Caco-2 (cell line): ENCODE data around the gene SP2. TPM values are rescaled to one million over a fixed set of nuclear protein-coding genes. Genes with fewer than 3 reads are reported as not detected.
A peak's percentile ranks its signal among the peaks of the same experiment; 100 is the strongest.

ENCODE experiments used
- BruUV-seq: library from RNA; stranded (reverse); fragments of 400-500 nt; replicated peaks from 2 replicates; lab custom pipeline; 2021; lab: Mats Ljungman, UMichigan
- CTCF ChIA-PET: fragments of 300-600 bp; sonication (Branson Sonifier 250); formaldehyde crosslinking; loops from one replicate; lab custom pipeline; 2022; ENCODE audit warnings: antibody characterized with exemption; lab: Charles Lee
- POLR2A ChIA-PET: fragments of 300-600 bp; sonication (Branson Sonifier 250); formaldehyde crosslinking; loops from one replicate; lab custom pipeline; 2022; ENCODE audit warnings: antibody characterized with exemption; lab: Charles Lee
- DNase-seq, 2 experiments: peaks; one replicate each; pipeline versions ENCODE4 v3.0.0 to v3.0.0-alpha.2; 2020 to 2022
- H3K27me3 ChIP-seq: replicated peaks from 2 replicates; pipeline ENCODE4 v1.6.0; 2011; ENCODE audit warnings: low read length; ENCODE audit not compliant: control insufficient read depth, insufficient read depth
- H3K36me3 ChIP-seq: 2 replicates; pipeline ENCODE4 v1.5.1; 2011; ENCODE audit warnings: low read length; ENCODE audit not compliant: control insufficient read depth, insufficient read depth
- H3K4me1 ChIP-seq: fragments of 250-450 bp; sonication (Bioruptor Pico); 2 replicates; pipeline ENCODE4 v1.5.1; 2020; ENCODE audit warnings: mild to moderate bottlenecking
- H3K4me3 ChIP-seq: 2 replicates; pipeline ENCODE4 v1.5.1; 2011; ENCODE audit warnings: low read depth, mild to moderate bottlenecking, control low read depth, low read length
- H3K9me3 ChIP-seq: fragments of 250-450 bp; sonication (Bioruptor Pico); 2 replicates; pipeline ENCODE4 v1.5.1; 2020; ENCODE audit warnings: mild to moderate bottlenecking, moderate library complexity
- H3K27ac Mint-ChIP-seq: one replicate; pipeline ENCODE4 v1.8.0; 2022; ENCODE audit warnings: mixed read lengths; ENCODE audit not compliant: unreplicated experiment
- H3K27me3 Mint-ChIP-seq: one replicate; pipeline ENCODE4 v1.8.0; 2022; ENCODE audit warnings: mixed read lengths; ENCODE audit not compliant: insufficient read depth, unreplicated experiment
- H3K36me3 Mint-ChIP-seq: one replicate; pipeline ENCODE4 v1.8.0; 2022; ENCODE audit warnings: mild to moderate bottlenecking, mixed read lengths; ENCODE audit not compliant: insufficient read depth, unreplicated experiment
- H3K4me1 Mint-ChIP-seq: one replicate; pipeline ENCODE4 v1.8.0; 2022; ENCODE audit warnings: low read depth, mixed read lengths; ENCODE audit not compliant: unreplicated experiment
- H3K4me3 Mint-ChIP-seq: one replicate; pipeline ENCODE4 v1.8.0; 2022; ENCODE audit warnings: mild to moderate bottlenecking, moderate library complexity, mixed read lengths; ENCODE audit not compliant: unreplicated experiment
- H3K9me3 Mint-ChIP-seq: one replicate; pipeline ENCODE4 v1.8.0; 2022; ENCODE audit warnings: mixed read lengths; ENCODE audit not compliant: unreplicated experiment
- intact Hi-C: fragments of 100-400 bp; cut with micrococcal nuclease; formaldehyde crosslinking; loops from one replicate; pipeline ENCODE4 v1.10.0; 2022; ENCODE audit not compliant: unreplicated experiment
- total RNA-seq: library from RNA; stranded (reverse); gene quantifications from 2 replicates; pipeline ENCODE4 v1.2.3, GENCODE V29; 2022
- TF ChIP-seq, protein P1 (sequence below), 2 experiments: fragments of 200-600 bp in 1 of 2; IDR thresholded peaks; 1 replicate in 1 of 2; 2 replicates in 1 of 2; pipeline versions ENCODE4 v1.5.1 to v1.8.0; 2011 to 2022; ENCODE audit warnings: antibody characterized with exemption in 1 of 2, control low read depth in 1 of 2, inconsistent platforms in 1 of 2, low read depth in 1 of 2, low read length in 1 of 2, mild to moderate bottlenecking in 1 of 2, moderate library complexity in 1 of 2; ENCODE audit not compliant: insufficient read depth in 1 of 2, severe bottlenecking in 1 of 2, unreplicated experiment in 1 of 2

SP2 gene
- total RNA-seq, 1 experiment from 2014 or later = 25.2 TPM

DNA sequence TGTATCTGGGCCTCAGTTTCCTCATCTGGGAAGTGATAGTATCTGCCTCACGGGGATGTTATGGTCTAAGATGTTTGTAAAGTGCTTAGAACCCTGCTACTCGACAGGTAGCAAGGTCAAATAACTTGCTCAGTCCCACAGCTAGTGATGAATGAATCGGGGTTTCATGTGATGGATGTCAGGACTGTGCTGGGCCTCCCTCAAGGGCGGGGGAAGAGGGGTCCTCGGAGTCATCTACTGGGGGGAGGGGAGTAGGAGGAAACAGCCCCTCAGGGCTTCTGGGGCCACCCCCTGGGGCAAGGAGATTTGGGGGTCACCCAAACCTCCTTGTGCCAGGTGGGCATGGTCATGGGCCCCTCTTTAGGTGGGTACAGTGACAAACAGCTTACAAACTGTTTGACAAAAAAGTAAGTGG, 46.1 kb downstream of the SP2 start:
- BruUV-seq = TSS peak; percentile 51
- Mint-ChIP-seq H3K4me1 (peaks cover 23% of the 10 kb centered on the region), H3K9me3 (no peaks in the 10 kb centered on the region), H3K36me3 (peaks cover 39% of the 10 kb centered on the region), H3K27me3 (no peaks in the 10 kb centered on the region), H3K4me3 (peak overlapping the region; percentile 82), H3K27ac (peak overlapping the region; percentile 75)
- TF ChIP-seq, protein P1, sequence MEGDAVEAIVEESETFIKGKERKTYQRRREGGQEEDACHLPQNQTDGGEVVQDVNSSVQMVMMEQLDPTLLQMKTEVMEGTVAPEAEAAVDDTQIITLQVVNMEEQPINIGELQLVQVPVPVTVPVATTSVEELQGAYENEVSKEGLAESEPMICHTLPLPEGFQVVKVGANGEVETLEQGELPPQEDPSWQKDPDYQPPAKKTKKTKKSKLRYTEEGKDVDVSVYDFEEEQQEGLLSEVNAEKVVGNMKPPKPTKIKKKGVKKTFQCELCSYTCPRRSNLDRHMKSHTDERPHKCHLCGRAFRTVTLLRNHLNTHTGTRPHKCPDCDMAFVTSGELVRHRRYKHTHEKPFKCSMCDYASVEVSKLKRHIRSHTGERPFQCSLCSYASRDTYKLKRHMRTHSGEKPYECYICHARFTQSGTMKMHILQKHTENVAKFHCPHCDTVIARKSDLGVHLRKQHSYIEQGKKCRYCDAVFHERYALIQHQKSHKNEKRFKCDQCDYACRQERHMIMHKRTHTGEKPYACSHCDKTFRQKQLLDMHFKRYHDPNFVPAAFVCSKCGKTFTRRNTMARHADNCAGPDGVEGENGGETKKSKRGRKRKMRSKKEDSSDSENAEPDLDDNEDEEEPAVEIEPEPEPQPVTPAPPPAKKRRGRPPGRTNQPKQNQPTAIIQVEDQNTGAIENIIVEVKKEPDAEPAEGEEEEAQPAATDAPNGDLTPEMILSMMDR (IDR thresholded peaks at IDR 0.05; ENCODE audit: insufficient read depth in 1 of 2, low read depth in 1 of 2, low read length in 1 of 2, severe bottlenecking in 1 of 2, unreplicated experiment in 1 of 2) = no peak
- peaks cover 17% of the 10 kb centered on the region; the same call in 1 of the 2 replicates for H3K4me1 ChIP-seq
- DNase-seq = peak; percentile 50 to 56
- intact Hi-C loops = no loop called here
- H3K27me3 ChIP-seq = no peaks in the 10 kb centered on the region
- CTCF ChIA-PET = interaction anchor here (0.7 to 7.0 kb wide), 25 partner anchors 8 to 659 kb away, joined by 3 to 219 read pairs (median 8); partner anchors contain the start of genes CDK5RAP3, PRR15L, SCRN2 and SP2
- H3K9me3 ChIP-seq = no peaks in the 10 kb centered on the region
- H3K36me3 ChIP-seq = peaks cover 9% of the 10 kb centered on the region
- POLR2A ChIA-PET = interaction anchor here (0.6 to 2.3 kb wide), 15 partner anchors 10 to 1718 kb away, joined by 3 to 70 read pairs (median 11); partner anchors contain the start of genes CDK5RAP3, LRRC46, MRPL10 and NFE2L1
- H3K4me3 ChIP-seq = peak overlapping the region; percentile 69

DNA sequence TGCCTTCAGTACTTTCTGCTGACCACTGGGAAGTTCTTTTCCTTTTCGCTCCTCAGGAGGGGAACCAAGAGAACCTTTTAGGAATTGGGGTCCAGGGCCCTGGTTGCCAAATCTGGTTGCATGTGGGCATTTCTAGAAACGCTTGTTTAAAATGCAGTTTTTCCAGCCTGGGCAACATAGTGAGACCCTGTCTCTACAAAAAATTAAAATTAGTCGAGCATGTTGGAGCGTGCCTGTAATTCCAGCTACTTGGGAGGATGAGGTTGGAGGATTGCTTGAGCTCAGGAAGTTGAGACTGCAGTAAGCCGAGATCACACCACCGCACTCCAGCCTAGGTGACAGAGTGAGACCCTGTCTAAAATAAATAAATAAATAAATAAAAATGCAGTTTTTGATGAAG, 46.5 kb downstream of the SP2 start:
- DNase-seq = no peak
- H3K4me1 ChIP-seq = peaks cover 18% of the 10 kb centered on the region; the same call in 1 of the 2 replicates
- CTCF ChIA-PET = interaction anchor here (0.7 to 7.0 kb wide), 13 partner anchors 13 to 659 kb away, joined by 3 to 219 read pairs (median 8); partner anchors contain the start of genes CDK5RAP3, PRR15L, SCRN2 and SP2
- peak overlapping the region; percentile 82 for H3K4me3 Mint-ChIP-seq
- peaks cover 44% of the 10 kb centered on the region for H3K36me3 Mint-ChIP-seq
- peaks cover 9% of the 10 kb centered on the region for H3K36me3 ChIP-seq
- H3K4me3 ChIP-seq = peak overlapping the region; percentile 69
- no TSS peak for BruUV-seq
- H3K27me3 ChIP-seq = no peaks in the 10 kb centered on the region
- no peaks in the 10 kb centered on the region for H3K9me3 Mint-ChIP-seq
- POLR2A ChIA-PET = interaction anchor here (1.6 to 2.3 kb wide), 6 partner anchors 13 to 106 kb away, joined by 11 to 70 read pairs (median 28); partner anchors contain the start of genes CDK5RAP3, NFE2L1, PRR15L and SP2
- peak overlapping the region; percentile 75 for H3K27ac Mint-ChIP-seq
- peaks cover 23% of the 10 kb centered on the region for H3K4me1 Mint-ChIP-seq
- H3K9me3 ChIP-seq = no peaks in the 10 kb centered on the region
- H3K27me3 Mint-ChIP-seq = no peaks in the 10 kb centered on the region
- TF ChIP-seq, protein P1 (IDR thresholded peaks at IDR 0.05; ENCODE audit: insufficient read depth in 1 of 2, low read depth in 1 of 2, low read length in 1 of 2, severe bottlenecking in 1 of 2, unreplicated experiment in 1 of 2) = peak in 1 of 2 experiments; percentile 43
- intact Hi-C loops = no loop called here

DNA sequence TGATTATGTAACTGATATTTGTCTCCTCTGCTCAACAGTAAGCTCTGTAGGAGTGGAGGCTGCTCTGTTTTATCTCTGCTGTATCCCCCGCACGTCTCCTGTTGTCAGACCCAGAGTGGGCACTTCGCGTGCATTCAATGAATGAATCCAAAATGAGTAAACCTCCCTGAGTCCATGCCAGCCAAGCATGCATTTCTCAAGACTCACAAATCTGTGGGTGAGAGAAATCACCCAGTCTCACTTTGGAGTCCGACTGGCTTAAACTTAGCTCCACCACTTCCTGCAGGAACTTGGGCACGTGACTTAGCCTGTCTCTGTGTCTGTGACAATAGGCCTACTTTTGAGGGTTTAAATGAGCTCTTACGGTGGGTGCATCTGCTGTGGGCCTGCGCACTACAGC, 49.0 kb downstream of the SP2 start:
- TF ChIP-seq, protein P1 (IDR thresholded peaks at IDR 0.05; ENCODE audit: insufficient read depth in 1 of 2, low read depth in 1 of 2, low read length in 1 of 2, severe bottlenecking in 1 of 2, unreplicated experiment in 1 of 2) = no peak
- H3K4me3 ChIP-seq = no peak overlapping the region
- no peaks in the 10 kb centered on the region for H3K27me3 ChIP-seq
- H3K36me3 ChIP-seq = peaks cover 17% of the 10 kb centered on the region
- Mint-ChIP-seq H3K27me3 (no peaks in the 10 kb centered on the region), H3K4me3 (no peak overlapping the region), H3K4me1 (peaks cover 37% of the 10 kb centered on the region), H3K27ac (peak overlapping the region; percentile 0), H3K36me3 (peaks cover 67% of the 10 kb centered on the region), H3K9me3 (no peaks in the 10 kb centered on the region)
- POLR2A ChIA-PET = interaction anchor here (1.7 kb wide), 1 partner anchor 26 kb away, joined by 4 read pairs; the partner anchor contains the start of gene CDK5RAP3
- intact Hi-C loops = loop anchor here (5.0 kb wide), 1 partner anchor 37 kb away; no protein-coding TSS in a partner anchor
- no TSS peak for BruUV-seq
- H3K9me3 ChIP-seq = no peaks in the 10 kb centered on the region
- no peak for DNase-seq
- CTCF ChIA-PET = interaction anchor here (7.0 kb wide), 1 partner anchor 26 kb away, joined by 219 read pairs; the partner anchor contains the start of gene CDK5RAP3
- peaks cover 25% of the 10 kb centered on the region for H3K4me1 ChIP-seq
